Fibroblast of mammary gland (primary cell): Measurements from ENCODE around the gene CDAN1.
A peak's percentile ranks its signal among the peaks of the same experiment; 100 is the strongest.
"Not testable (repeated sequence)": the region's sequence is repeated elsewhere in the genome, so short reads cannot be mapped to it uniquely, and the experiment has no call there.

Experiments used
- DNase-seq: peaks from one replicate; pipeline ENCODE4 v3.0.0-alpha.2; 2010; ENCODE audit warnings: low read depth
- H3K4me3 ChIP-seq: 2 replicates; pipeline ENCODE4 v1.5.1; 2011; ENCODE audit warnings: low read depth, mild to moderate bottlenecking, low read length, moderate library complexity; ENCODE audit not compliant: control insufficient read depth
- CTCF ChIP-seq: conservative IDR thresholded peaks from 2 replicates; pipeline ENCODE4 v1.5.1; 2011; ENCODE audit warnings: low read depth, low read length, inconsistent platforms; ENCODE audit not compliant: control insufficient read depth, insufficient read depth

CDAN1 gene

GRCh38 chr15:42692536-42692935, 44.4 kb downstream of the CDAN1 start:
- DNase-seq: no peak
- H3K4me3 ChIP-seq: no peak overlapping the region
- TF ChIP-seq CTCF: no peak

GRCh38 chr15:42691770-42692169, 45.2 kb downstream of the CDAN1 start:
- DNase-seq: no peak
- TF ChIP-seq CTCF: no peak
- H3K4me3 ChIP-seq: no peak overlapping the region

- TF ChIP-seq CTCF: no peak
- H3K4me3 ChIP-seq: no peak overlapping the region
- DNase-seq: no peak
These were observed 45.6 kb downstream of the CDAN1 start for GRCh38 chr15:42691308-42691707.

- no peak overlapping the region for H3K4me3 ChIP-seq
- no peak for DNase-seq
- TF ChIP-seq CTCF: no peak
These were observed 48.6 kb downstream of the CDAN1 start for GRCh38 chr15:42688301-42688700.

- no peak overlapping the region for H3K4me3 ChIP-seq
- DNase-seq: no peak
- no peak for TF ChIP-seq CTCF
These were observed 49.2 kb downstream of the CDAN1 start for GRCh38 chr15:42687740-42688139.

- TF ChIP-seq CTCF: no peak
- no peak for DNase-seq
- H3K4me3 ChIP-seq: no peak overlapping the region
These were observed 50.6 kb downstream of the CDAN1 start for GRCh38 chr15:42686281-42686680.

GRCh38 chr15:42681119-42681518, 55.8 kb downstream of the CDAN1 start:
- no peak for DNase-seq
- TF ChIP-seq CTCF: no peak
- H3K4me3 ChIP-seq: no peak overlapping the region

GRCh38 chr15:42680142-42680482, 56.8 kb downstream of the CDAN1 start:
- peak; percentile 29 for DNase-seq
- H3K4me3 ChIP-seq: not testable (repeated sequence)
